SK-N-SH (cell line): ENCODE measurements around the gene THSD7A. TPM values are rescaled to one million over a fixed set of nuclear protein-coding genes. Genes with fewer than 3 reads are reported as not detected.
A peak's percentile ranks its signal among the peaks of the same experiment; 100 is the strongest.

Experiments
- CTCF ChIA-PET: fragments of 300-600, 350-600 bp; formaldehyde crosslinking; extraction: SDS; loops from one replicate; lab custom pipeline; 2021; lab: Yijun Ruan, JAX
- POLR2A ChIA-PET: fragments of 350-600 bp; sonication (Branson Sonifier 250); formaldehyde crosslinking; extraction: SDS; loops from one replicate; lab custom pipeline; 2020; ENCODE audit warnings: antibody characterized with exemption, inconsistent platforms; lab: Yijun Ruan, JAX
- DNase-seq: peaks from one replicate; pipeline ENCODE4 v3.0.0; 2012
- H2AFZ ChIP-seq: fragments of 200-600 bp; sonication (generic); 2 replicates; pipeline ENCODE4 v1.8.1; 2016; ENCODE audit warnings: antibody characterized with exemption, mild to moderate bottlenecking, low read depth
- H3F3A ChIP-seq: fragments of 200-600 bp; sonication (generic); replicated peaks from 2 replicates; pipeline ENCODE3; 2016; ENCODE audit warnings: antibody characterized with exemption, mild to moderate bottlenecking; ENCODE audit not compliant: insufficient read depth
- H3K27ac ChIP-seq, 2 experiments: fragments of 200-500 bp in 1 of 2; fragments of 200-600 bp in 1 of 2; sonication (Bioruptor generic) in 1 of 2; sonication (generic), shearing (Covaris generic) in 1 of 2; 2 replicates each; pipeline versions ENCODE4 v1.5.1 to v1.6.1; 2014 to 2016; ENCODE audit warnings: low read depth in 2 of 2, inconsistent platforms in 1 of 2, low read length in 1 of 2, mild to moderate bottlenecking in 1 of 2, mixed read lengths in 1 of 2
- H3K27me3 ChIP-seq: fragments of 200-600 bp; sonication (generic), shearing (Covaris generic); 2 replicates; pipeline ENCODE4 v1.6.1; 2016; ENCODE audit warnings: mixed run types; ENCODE audit not compliant: insufficient read depth
- H3K36me3 ChIP-seq, 2 experiments: fragments of 200-500 bp in 1 of 2; fragments of 200-600 bp in 1 of 2; sonication (Bioruptor generic) in 1 of 2; sonication (generic) in 1 of 2; replicated peaks in 1 of 2; 2 replicates each; pipeline versions ENCODE3 to v1.5.1; 2014 to 2016; ENCODE audit warnings: low read length in 1 of 2, mild to moderate bottlenecking in 1 of 2; ENCODE audit not compliant: insufficient read depth in 2 of 2, control insufficient read depth in 1 of 2
- H3K4me1 ChIP-seq, 2 experiments: fragments of 200-500 bp in 1 of 2; fragments of 200-600 bp in 1 of 2; sonication (Bioruptor generic) in 1 of 2; sonication (generic), shearing (Covaris generic) in 1 of 2; 2 replicates each; pipeline versions ENCODE4 v1.5.1 to v1.6.1; 2014 to 2016; ENCODE audit warnings: low read depth in 1 of 2, low read length in 1 of 2, mixed run types in 1 of 2; ENCODE audit not compliant: insufficient read depth in 2 of 2, control insufficient read depth in 1 of 2
- H3K4me2 ChIP-seq: fragments of 200-600 bp; sonication (generic), shearing (Covaris generic); 2 replicates; pipeline ENCODE4 v1.6.1; 2017; ENCODE audit warnings: mixed run types
- H3K4me3 ChIP-seq, 2 experiments: fragments of 200-500 bp in 1 of 2; fragments of 200-600 bp in 1 of 2; sonication (Bioruptor generic) in 1 of 2; sonication (generic), shearing (Covaris generic) in 1 of 2; 2 replicates each; pipeline versions ENCODE4 v1.5.1 to v1.8.1; 2014 to 2016; ENCODE audit warnings: low read depth in 2 of 2, inconsistent platforms in 1 of 2, low read length in 1 of 2, mild to moderate bottlenecking in 1 of 2, mixed read lengths in 1 of 2, moderate library complexity in 1 of 2
- H3K79me2 ChIP-seq: fragments of 200-600 bp; sonication (generic); 2 replicates; pipeline ENCODE4 v1.8.1; 2017; ENCODE audit warnings: mild to moderate bottlenecking; ENCODE audit not compliant: insufficient read depth
- H3K9ac ChIP-seq: fragments of 200-600 bp; sonication (generic); 2 replicates; pipeline ENCODE4 v1.6.1; 2017; ENCODE audit warnings: mixed run types
- H3K9me2 ChIP-seq: fragments of 200-600 bp; sonication (generic); 2 replicates; pipeline ENCODE4 v1.6.1; 2017; ENCODE audit warnings: mixed run types
- H3K9me3 ChIP-seq: fragments of 200-600 bp; sonication (generic); 2 replicates; pipeline ENCODE4 v1.6.1; 2017; ENCODE audit warnings: mixed run types, mild to moderate bottlenecking, moderate library complexity
- H4K20me1 ChIP-seq: fragments of 200-600 bp; sonication (generic); 2 replicates; pipeline ENCODE4 v1.6.1; 2017; ENCODE audit warnings: mild to moderate bottlenecking, mixed run types; ENCODE audit not compliant: insufficient read depth
- CTCF ChIP-seq: fragments of 200-600 bp; sonication (generic); IDR thresholded peaks from 2 replicates; pipeline ENCODE4 v1.6.1; 2017; ENCODE audit warnings: antibody characterized with exemption, mild to moderate bottlenecking, moderate library complexity
- ELF1 ChIP-seq: IDR thresholded peaks from 2 replicates; pipeline ENCODE4 v1.4.0; 2012
- FOXM1 ChIP-seq: IDR thresholded peaks from 2 replicates; pipeline ENCODE4 v1.4.0; 2012; ENCODE audit warnings: low read depth, mild to moderate bottlenecking
- GABPA ChIP-seq: IDR thresholded peaks from 2 replicates; pipeline ENCODE4 v1.4.0; 2012; ENCODE audit warnings: low read depth, mild to moderate bottlenecking
- MEF2A ChIP-seq: IDR thresholded peaks from 2 replicates; pipeline ENCODE4 v1.4.0; 2012; ENCODE audit warnings: low read depth, borderline replicate concordance
- MXI1 ChIP-seq: IDR thresholded peaks from 2 replicates; pipeline ENCODE4 v1.6.1; 2012; ENCODE audit warnings: mild to moderate bottlenecking, low read depth, low read length, improper control_type of control experiment
- RAD21 ChIP-seq: IDR thresholded peaks from 2 replicates; pipeline ENCODE4 v1.6.1; 2012; ENCODE audit warnings: mild to moderate bottlenecking, low read length
- SMC3 ChIP-seq: IDR thresholded peaks from 2 replicates; pipeline ENCODE4 v1.6.1; 2012; ENCODE audit warnings: low read depth, low read length, improper control_type of control experiment
- TEAD4 ChIP-seq: IDR thresholded peaks from 2 replicates; pipeline ENCODE4 v1.4.0; 2012; ENCODE audit warnings: mild to moderate bottlenecking, borderline replicate concordance; ENCODE audit not compliant: insufficient read depth
- USF1 ChIP-seq: IDR thresholded peaks from 2 replicates; pipeline ENCODE4 v1.4.0; 2012; ENCODE audit warnings: low read depth, borderline replicate concordance
- WGBS: methylation state at CpG from one replicate; pipeline ENCODE4 v1.1.6; 2017; ENCODE audit warnings: low lambda C conversion rate; 5-methylcytosine and 5-hydroxymethylcytosine counted together
- polyA plus RNA-seq, 3 experiments: library from polyadenylated mRNA; depleted of rRNA; stranded (reverse); fragments of >200 nt; gene quantifications; 2 replicates each; pipeline ENCODE4 v1.2.3, GENCODE V29; 2012

Gene THSD7A
- polyA plus RNA-seq, 1 of the 3 experiments (the other 2 are of a cell fraction), result 0.16 TPM

DNA sequence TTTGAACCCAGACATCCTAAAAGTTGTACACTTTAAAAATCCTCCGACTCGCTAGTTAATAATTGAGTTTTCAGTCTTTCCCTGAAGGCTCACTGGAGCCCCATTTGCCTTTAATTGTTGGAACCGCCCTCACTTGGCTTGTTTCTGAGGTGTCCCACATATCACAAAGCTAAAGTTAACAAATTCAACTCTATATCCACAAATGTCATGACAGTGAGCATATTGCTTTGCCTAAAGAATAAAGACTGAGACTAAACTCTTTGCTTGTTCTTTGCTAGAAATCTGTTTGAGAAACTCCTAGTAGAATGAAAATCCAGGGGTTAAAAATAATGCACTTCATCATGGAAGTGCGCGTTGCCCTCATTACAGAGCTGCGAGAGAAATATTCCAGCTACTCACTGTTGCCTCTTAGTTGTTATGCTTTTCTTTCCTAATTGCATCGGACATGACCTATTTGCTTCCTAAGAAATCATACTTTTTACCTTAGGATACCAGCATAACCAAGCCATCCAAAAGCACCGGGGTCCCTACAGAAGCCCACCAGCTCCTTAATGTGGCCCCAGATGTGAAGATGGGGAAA, 752 bp downstream of the THSD7A start:
- no peak for TF ChIP-seq MEF2A
- no peak for TF ChIP-seq CTCF
- no peak for TF ChIP-seq TEAD4
- no peak for TF ChIP-seq USF1
- TF ChIP-seq GABPA, result no peak
- peak; percentile 73 for TF ChIP-seq MXI1
- no peak for TF ChIP-seq FOXM1
- no peak overlapping the region for H3K9ac ChIP-seq
- H3K79me2 ChIP-seq, result no peaks in the 10 kb centered on the region
- H3K27me3 ChIP-seq, result no peaks in the 10 kb centered on the region
- H3K9me3 ChIP-seq, result no peaks in the 10 kb centered on the region
- no peaks in the 10 kb centered on the region for H3K9me2 ChIP-seq
- DNase-seq, result peak; percentile 28
- ChIA-PET POLR2A (interaction anchor here (0.8 to 1.6 kb wide), 11 partner anchors 14 to 404 kb away, joined by 3 to 11 read pairs (median 3); no protein-coding TSS in a partner anchor), CTCF (interaction anchor here (0.6 to 3.0 kb wide), 41 partner anchors 9 to 664 kb away, joined by 3 to 16 read pairs (median 3); no protein-coding TSS in a partner anchor)
- H3K4me3 ChIP-seq, result peak overlapping the region; percentile 68 to 69
- H4K20me1 ChIP-seq, result no peaks in the 10 kb centered on the region
- H3F3A ChIP-seq, result no peaks in the 10 kb centered on the region
- peak overlapping the region in 1 of 2 experiments; percentile 99; a peak in 2 of 4 replicates for H3K27ac ChIP-seq
- H3K36me3 ChIP-seq, result no peaks in the 10 kb centered on the region
- under 1% methylated on average over 8 of the region's 8 CpGs for WGBS
- H2AFZ ChIP-seq, result peak overlapping the region; percentile 83; the same call in 1 of the 2 replicates
- peak overlapping the region; percentile 95 for H3K4me2 ChIP-seq
- peaks cover 0 to 20% of the 10 kb centered on the region in 2 experiments; a peak in 2 of 4 replicates for H3K4me1 ChIP-seq

DNA sequence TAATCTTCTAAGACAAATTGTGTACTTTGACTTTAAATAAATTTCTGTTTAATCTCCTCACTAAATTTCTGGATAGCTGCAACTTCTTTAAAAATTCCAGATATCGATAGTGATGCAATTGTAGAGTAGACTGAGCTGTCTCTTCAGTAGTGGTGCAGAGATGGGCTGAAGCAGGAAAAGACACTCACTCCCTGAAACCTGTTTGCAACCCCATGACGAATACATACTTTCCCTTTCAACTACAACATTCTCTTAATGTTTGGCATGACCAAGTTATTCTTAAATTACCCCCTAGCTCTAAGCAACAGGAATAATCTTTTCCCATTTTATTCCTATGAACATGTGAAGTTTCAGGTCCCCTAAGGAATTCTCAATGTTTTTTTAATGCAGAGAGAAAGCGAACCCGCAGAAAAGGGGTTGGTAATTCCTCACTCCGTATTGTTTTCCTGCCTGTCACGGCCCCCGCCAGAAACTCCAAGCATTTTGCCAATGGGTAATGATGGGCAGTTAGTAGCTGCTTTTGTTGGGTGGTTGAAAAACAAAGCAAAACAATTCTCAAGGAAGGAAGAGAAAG, 1.3 kb downstream of the THSD7A start:
- H3K9me3 ChIP-seq, result no peaks in the 10 kb centered on the region
- no peaks in the 10 kb centered on the region for H3F3A ChIP-seq
- peaks cover 0 to 20% of the 10 kb centered on the region in 2 experiments; a peak in 2 of 4 replicates for H3K4me1 ChIP-seq
- no peaks in the 10 kb centered on the region for H3K9me2 ChIP-seq
- CTCF ChIA-PET, result interaction anchor here (0.6 to 3.0 kb wide), 33 partner anchors 8 to 659 kb away, joined by 3 to 16 read pairs (median 4); no protein-coding TSS in a partner anchor
- DNase-seq, result peak; percentile 50
- TF ChIP-seq SMC3 (0 out of 2 replicates have a peak, but pooled peaks have one; percentile 9), RAD21 (0 out of 2 replicates have a peak, but pooled peaks have one; percentile 21), ELF1 (no peak), MXI1 (0 out of 2 replicates have a peak, but pooled peaks have one; percentile 6)
- H3K4me2 ChIP-seq, result peak overlapping the region; percentile 95
- no peaks in the 10 kb centered on the region for H3K79me2 ChIP-seq
- no peaks in the 10 kb centered on the region for H3K27me3 ChIP-seq
- no peak overlapping the region for H3K9ac ChIP-seq
- peak overlapping the region in 1 of 2 experiments; percentile 99; a peak in 2 of 4 replicates for H3K27ac ChIP-seq
- peaks cover 0 to 3% of the 10 kb centered on the region in 2 experiments for H3K36me3 ChIP-seq
- H4K20me1 ChIP-seq, result no peaks in the 10 kb centered on the region
- POLR2A ChIA-PET, result interaction anchor here (0.9 to 1.6 kb wide), 9 partner anchors 13 to 403 kb away, joined by 3 to 11 read pairs (median 3); no protein-coding TSS in a partner anchor
- 1% methylated on average over 7 of the region's 7 CpGs for WGBS
- peak overlapping the region; percentile 83 for H2AFZ ChIP-seq
- H3K4me3 ChIP-seq, result peak overlapping the region; percentile 68 to 69
